Nephron progenitor cell (in vitro differentiated cells): ENCODE data around the gene DUSP5.
"Not testable (repeated sequence)": the region's sequence is repeated elsewhere in the genome, so short reads cannot be mapped to it uniquely, and the experiment has no call there.

Experiments used
- DNase-seq: peaks from one replicate; pipeline ENCODE4 v3.0.0; 2021
- H3K27ac Mint-ChIP-seq: 2 replicates; pipeline ENCODE4 v1.8.0; 2021; ENCODE audit warnings: mild to moderate bottlenecking, moderate library complexity, mixed read lengths
- H3K27me3 Mint-ChIP-seq: 2 replicates; pipeline ENCODE4 v1.8.0; 2021; ENCODE audit warnings: mild to moderate bottlenecking, low read depth, mixed read lengths; ENCODE audit not compliant: poor library complexity
- H3K36me3 Mint-ChIP-seq: 2 replicates; pipeline ENCODE4 v1.8.0; 2021; ENCODE audit warnings: low read depth, mixed read lengths
- H3K4me1 Mint-ChIP-seq: 2 replicates; pipeline ENCODE4 v1.8.0; 2021; ENCODE audit warnings: mixed read lengths
- H3K4me3 Mint-ChIP-seq: 2 replicates; pipeline ENCODE4 v1.8.0; 2021; ENCODE audit warnings: mild to moderate bottlenecking, moderate library complexity, mixed read lengths
- H3K9me3 Mint-ChIP-seq: 2 replicates; pipeline ENCODE4 v1.8.0; 2021; ENCODE audit warnings: mild to moderate bottlenecking, moderate library complexity, mixed read lengths
- TF ChIP-seq, protein P1 (sequence below): fragments of 200-600 bp; sonication (generic); IDR thresholded peaks from 2 replicates; pipeline ENCODE4 v1.5.0; 2021; ENCODE audit warnings: antibody characterized with exemption

The DUSP5 gene

DNA sequence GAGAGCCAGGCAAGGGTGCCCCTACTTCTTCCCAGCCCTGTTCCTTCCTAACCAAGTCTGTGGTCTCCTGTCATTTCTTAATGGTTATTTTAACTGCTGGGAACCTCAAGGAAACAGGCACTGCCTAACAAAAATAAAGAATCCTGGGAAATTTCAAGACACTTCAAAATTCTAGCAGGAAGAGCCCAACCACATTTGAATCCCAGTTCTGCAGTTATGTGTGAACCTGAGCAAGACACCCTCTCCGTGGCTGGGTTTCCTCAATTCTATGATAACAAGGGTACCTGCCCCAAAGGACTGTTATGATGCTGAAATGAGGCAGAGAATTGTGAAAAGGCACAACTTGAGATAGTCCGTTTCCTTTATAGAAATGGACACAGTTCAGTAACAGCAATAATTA, 36.2 kb upstream of the DUSP5 start:
- no peak overlapping the region for H3K4me3 Mint-ChIP-seq
- peaks cover 81% of the 10 kb centered on the region for H3K4me1 Mint-ChIP-seq
- H3K36me3 Mint-ChIP-seq = no peaks in the 10 kb centered on the region
- peaks cover 4% of the 10 kb centered on the region for H3K27me3 Mint-ChIP-seq
- no peak overlapping the region for H3K27ac Mint-ChIP-seq
- TF ChIP-seq, protein P1, sequence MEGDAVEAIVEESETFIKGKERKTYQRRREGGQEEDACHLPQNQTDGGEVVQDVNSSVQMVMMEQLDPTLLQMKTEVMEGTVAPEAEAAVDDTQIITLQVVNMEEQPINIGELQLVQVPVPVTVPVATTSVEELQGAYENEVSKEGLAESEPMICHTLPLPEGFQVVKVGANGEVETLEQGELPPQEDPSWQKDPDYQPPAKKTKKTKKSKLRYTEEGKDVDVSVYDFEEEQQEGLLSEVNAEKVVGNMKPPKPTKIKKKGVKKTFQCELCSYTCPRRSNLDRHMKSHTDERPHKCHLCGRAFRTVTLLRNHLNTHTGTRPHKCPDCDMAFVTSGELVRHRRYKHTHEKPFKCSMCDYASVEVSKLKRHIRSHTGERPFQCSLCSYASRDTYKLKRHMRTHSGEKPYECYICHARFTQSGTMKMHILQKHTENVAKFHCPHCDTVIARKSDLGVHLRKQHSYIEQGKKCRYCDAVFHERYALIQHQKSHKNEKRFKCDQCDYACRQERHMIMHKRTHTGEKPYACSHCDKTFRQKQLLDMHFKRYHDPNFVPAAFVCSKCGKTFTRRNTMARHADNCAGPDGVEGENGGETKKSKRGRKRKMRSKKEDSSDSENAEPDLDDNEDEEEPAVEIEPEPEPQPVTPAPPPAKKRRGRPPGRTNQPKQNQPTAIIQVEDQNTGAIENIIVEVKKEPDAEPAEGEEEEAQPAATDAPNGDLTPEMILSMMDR = no peak
- no peaks in the 10 kb centered on the region for H3K9me3 Mint-ChIP-seq
- DNase-seq = no peak

DNA sequence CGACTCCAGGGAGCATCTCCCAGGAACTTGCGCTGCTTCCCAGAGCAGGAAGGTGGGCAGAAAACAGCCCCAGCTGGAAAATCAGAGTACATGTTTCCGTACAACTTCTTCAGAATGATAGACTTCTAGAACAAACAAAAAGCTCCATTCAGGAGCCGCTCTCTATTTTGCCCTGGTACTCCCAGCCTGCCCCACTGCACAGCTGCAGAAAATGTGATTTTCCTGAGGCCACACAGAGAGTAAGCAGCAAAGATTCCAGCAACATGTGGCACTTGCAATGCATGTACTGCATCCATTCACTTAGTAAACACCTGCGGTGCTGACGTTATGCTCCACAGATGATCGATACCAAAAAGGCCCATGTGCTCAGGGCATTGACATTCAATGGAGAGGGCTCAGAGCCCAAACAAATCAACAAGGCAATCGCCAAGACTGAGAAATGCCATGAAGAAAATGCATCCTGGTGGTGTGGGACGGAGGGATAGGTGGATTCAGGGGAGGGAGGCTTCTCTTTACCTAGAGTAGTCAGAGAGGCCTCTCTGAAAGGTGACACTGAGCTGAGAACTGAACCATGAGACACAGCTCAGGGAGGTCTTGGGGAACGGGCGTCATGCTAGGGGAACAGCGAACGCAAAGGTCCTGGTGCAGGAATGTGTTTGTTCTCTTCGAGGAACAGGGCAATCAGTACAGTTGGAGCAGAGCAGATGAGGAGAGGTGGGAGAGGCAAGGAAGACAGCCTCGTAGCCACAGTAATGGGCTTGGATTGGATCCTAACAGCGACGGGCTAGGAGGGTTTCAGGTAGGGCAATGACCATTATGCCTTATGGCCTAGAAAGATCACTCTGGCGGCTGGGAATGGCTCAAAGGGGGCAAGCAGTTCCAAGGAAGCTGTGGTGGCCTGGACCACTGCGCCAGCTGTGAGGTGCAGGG, 35.3 kb upstream of the DUSP5 start:
- Mint-ChIP-seq H3K27ac (peak overlapping the region; percentile 83), H3K36me3 (no peaks in the 10 kb centered on the region), H3K9me3 (peaks cover 2% of the 10 kb centered on the region), H3K27me3 (peaks cover 3% of the 10 kb centered on the region), H3K4me3 (peak overlapping the region; percentile 43), H3K4me1 (peaks cover 73% of the 10 kb centered on the region)
- TF ChIP-seq, protein P1 = no peak
- no peak for DNase-seq

DNA sequence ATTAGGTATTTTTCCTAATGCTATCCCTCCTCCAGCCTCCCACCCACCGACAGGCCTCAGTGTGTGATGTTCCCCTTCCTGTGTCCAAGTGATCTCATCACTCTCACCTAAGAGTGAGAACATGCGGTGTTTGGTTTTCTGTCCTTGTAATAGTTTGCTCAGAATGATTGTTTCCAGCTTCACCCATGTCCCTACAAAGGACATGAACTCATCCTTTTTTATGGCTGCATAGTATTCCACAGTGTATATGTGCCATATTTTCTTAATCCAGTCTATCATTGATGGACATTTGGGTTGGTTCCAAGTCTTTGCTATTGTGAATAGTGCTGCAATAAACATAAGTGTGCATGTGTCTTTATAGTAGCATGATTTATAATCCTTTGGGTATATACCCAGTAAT, 29.4 kb upstream of the DUSP5 start:
- DNase-seq, H3K4me3 Mint-ChIP-seq, H3K27ac Mint-ChIP-seq, H3K36me3 Mint-ChIP-seq, H3K27me3 Mint-ChIP-seq: not testable (repeated sequence)
- H3K4me1 Mint-ChIP-seq = peaks cover 34% of the 10 kb centered on the region
- H3K9me3 Mint-ChIP-seq = peaks cover 18% of the 10 kb centered on the region

DNA sequence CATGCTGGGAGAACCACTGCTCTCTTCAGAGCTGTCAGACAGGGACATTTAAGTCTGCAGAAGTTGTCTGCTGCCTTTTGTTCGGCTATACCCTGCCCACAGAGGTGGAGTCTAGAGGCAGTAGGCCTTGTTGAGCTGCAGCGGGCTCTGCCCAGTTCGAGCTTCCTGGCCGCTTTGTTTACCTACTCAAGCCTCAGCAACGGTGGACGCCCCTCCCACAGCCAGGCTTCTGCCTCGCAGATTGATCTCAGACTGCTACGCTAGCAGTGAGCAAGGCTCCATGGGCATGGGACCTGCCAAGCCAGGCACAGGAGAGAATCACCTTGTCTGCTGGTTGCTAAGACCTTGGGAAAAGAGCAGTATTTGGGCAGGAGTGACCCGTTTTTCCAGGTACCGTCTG, 27.2 kb upstream of the DUSP5 start:
- H3K4me3 Mint-ChIP-seq, H3K36me3 Mint-ChIP-seq, H3K27ac Mint-ChIP-seq, H3K27me3 Mint-ChIP-seq, DNase-seq: not testable (repeated sequence)
- H3K9me3 Mint-ChIP-seq = peaks cover 18% of the 10 kb centered on the region
- peaks cover 39% of the 10 kb centered on the region for H3K4me1 Mint-ChIP-seq

DNA sequence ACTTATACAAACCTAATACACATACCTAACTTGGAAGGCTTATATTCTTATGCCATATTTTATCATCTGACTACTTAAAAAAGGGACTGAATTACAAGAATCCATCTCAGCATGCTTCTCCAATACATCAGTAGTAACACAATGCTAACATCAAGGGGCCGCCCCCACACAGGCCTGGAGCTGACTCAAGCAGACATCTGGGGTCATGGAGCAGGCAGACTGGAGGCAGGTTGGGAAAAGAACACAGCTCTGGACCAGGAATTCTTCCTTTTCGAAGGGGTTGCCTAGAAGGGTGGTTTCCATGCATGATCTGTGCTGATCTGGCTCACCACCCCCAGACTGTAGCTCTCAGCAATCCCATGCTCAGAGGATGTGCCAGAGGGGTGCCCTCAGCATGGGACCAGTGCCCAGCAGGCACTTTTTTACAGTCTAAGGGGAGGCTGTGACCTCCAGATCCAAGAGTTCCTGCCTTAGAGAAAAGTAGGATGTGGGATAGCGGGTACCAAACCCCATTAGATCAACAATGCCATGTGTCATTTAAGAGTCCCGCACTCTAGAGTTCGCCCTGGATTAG, 26.1 kb upstream of the DUSP5 start:
- TF ChIP-seq, protein P1 = no peak
- peaks cover 5% of the 10 kb centered on the region for H3K27me3 Mint-ChIP-seq

DNA sequence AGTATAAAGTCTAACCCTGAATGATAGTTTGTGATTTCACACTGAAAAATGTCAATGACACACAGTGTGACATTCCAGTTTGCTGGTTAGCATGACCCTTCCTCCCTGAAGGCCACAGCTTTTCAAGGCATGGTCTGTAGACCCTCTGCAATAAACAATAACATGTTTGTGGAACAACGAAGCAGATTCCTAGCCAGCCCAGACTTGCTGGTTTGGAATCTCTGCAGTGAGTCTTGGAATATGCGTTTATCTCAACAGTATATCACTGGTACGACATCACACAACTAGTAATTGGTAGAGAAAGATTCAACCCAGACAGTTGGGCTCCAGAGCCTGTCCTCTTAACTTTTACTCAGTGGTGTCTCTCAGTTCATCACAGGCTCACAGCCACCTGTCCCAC, 23.7 kb upstream of the DUSP5 start:
- Mint-ChIP-seq H3K27ac (peak overlapping the region; percentile 75), H3K9me3 (peaks cover 12% of the 10 kb centered on the region), H3K27me3 (peaks cover 7% of the 10 kb centered on the region), H3K36me3 (peaks cover 9% of the 10 kb centered on the region), H3K4me1 (peaks cover 53% of the 10 kb centered on the region), H3K4me3 (no peak overlapping the region)
- no peak for DNase-seq
- TF ChIP-seq, protein P1 = no peak

More for the DNA sequence above, 26.1 kb upstream of the DUSP5 start:
- Mint-ChIP-seq H3K9me3 (peaks cover 18% of the 10 kb centered on the region), H3K36me3 (peaks cover 9% of the 10 kb centered on the region), H3K4me3 (no peak overlapping the region), H3K27ac (no peak overlapping the region), H3K4me1 (peaks cover 50% of the 10 kb centered on the region)
- no peak for DNase-seq
